Breast epithelium (tissue), 3 donors: Measurements from ENCODE around the gene TINCR.

Source experiments
- CTCF ChIP-seq, 3 donors: fragments of 450-650 bp; IDR thresholded peaks; one replicate each; pipeline ENCODE4 v1.5.1; 2016 to 2017; ENCODE audit warnings: antibody characterized with exemption in 3 of 3, mild to moderate bottlenecking in 3 of 3, moderate library complexity in 3 of 3
- POLR2A ChIP-seq: fragments of 450-650 bp; IDR thresholded peaks from one replicate; pipeline ENCODE4 v1.6.1; 2016; ENCODE audit warnings: antibody characterized with exemption, mild to moderate bottlenecking, moderate library complexity

- TF ChIP-seq CTCF (IDR thresholded peaks at IDR 0.05) (no peak), POLR2A (no peak)
Observed at GRCh38 chr19:5594521-5594950, 26.8 kb upstream of the TINCR start.
